PC-3 (cell line): ENCODE results near the gene SNTG2.

ENCODE experiments used
- EZH2phosphoT487 ChIP-seq: fragments of 300-600 bp; sonication (generic); IDR thresholded peaks from 2 replicates; pipeline ENCODE4 v1.6.1; 2018; ENCODE audit warnings: mild to moderate bottlenecking, antibody characterized with exemption, low read length, borderline replicate concordance
- TF ChIP-seq, protein P1 (sequence below): fragments of 300-600 bp; sonication (generic); conservative IDR thresholded peaks from 2 replicates; pipeline ENCODE4 v1.5.1; 2017; ENCODE audit warnings: antibody characterized with exemption, low read depth, mild to moderate bottlenecking, low read length

DNA sequence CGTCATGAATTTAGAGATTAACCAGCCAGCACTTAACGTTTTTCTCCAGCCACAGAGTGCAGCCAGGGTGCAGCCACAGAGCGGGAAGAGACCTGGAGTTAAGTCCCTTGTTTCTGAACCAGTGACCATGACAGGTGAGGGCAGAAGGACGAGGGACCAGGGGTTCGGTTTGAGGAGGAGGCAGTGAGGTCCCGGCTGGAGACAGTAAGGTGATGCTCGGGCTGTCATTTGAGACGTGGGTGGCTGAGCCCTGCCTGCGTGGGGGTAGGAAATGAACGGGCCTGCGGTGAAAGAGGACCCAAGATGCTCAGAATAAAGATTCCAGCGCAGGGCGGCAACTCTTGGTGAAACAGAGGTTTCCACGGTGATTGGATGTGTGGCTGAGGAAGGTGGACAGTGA, 205.9 kb downstream of the SNTG2 start:
- TF ChIP-seq, protein P1, sequence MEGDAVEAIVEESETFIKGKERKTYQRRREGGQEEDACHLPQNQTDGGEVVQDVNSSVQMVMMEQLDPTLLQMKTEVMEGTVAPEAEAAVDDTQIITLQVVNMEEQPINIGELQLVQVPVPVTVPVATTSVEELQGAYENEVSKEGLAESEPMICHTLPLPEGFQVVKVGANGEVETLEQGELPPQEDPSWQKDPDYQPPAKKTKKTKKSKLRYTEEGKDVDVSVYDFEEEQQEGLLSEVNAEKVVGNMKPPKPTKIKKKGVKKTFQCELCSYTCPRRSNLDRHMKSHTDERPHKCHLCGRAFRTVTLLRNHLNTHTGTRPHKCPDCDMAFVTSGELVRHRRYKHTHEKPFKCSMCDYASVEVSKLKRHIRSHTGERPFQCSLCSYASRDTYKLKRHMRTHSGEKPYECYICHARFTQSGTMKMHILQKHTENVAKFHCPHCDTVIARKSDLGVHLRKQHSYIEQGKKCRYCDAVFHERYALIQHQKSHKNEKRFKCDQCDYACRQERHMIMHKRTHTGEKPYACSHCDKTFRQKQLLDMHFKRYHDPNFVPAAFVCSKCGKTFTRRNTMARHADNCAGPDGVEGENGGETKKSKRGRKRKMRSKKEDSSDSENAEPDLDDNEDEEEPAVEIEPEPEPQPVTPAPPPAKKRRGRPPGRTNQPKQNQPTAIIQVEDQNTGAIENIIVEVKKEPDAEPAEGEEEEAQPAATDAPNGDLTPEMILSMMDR = no peak
- no peak for TF ChIP-seq EZH2phosphoT487
